ENCODE measurements around the gene SUSD4.

- TF ChIP-seq CTCF (IDR thresholded peaks at IDR 0.05): no peak
- no peak for TF ChIP-seq POLR2A (IDR thresholded peaks at IDR 0.05)
Observed at GRCh38 chr1:223363057-223363855, 720 bp downstream of the SUSD4 start.

Measured in right lobe of liver (tissue), 4 donors.